K562 (cell line): ENCODE data around the gene CREB3L2.

Source experiments
- E2F4 ChIP-seq: sonication (generic); formaldehyde crosslinking; IDR thresholded peaks from 2 replicates; pipeline ENCODE4 v1.8.0; 2022; ENCODE audit warnings: mild to moderate bottlenecking, low read depth, missing genetic modification reagents
- NR3C1 ChIP-seq: sonication (generic); formaldehyde crosslinking; IDR thresholded peaks from 2 replicates; pipeline ENCODE4 v1.8.1; 2022; ENCODE audit warnings: missing genetic modification reagents
- POLR2A ChIP-seq: fragments of 450-650 bp; conservative IDR thresholded peaks from 2 replicates; pipeline ENCODE4 v1.6.1; 2016
- RCOR1 ChIP-seq, 2 experiments: IDR thresholded peaks; 2 replicates each; pipeline ENCODE4 v1.6.1; 2012; ENCODE audit warnings: low read depth in 2 of 2, low read length in 2 of 2, borderline replicate concordance in 1 of 2, improper control_type of control experiment in 1 of 2
- THRA ChIP-seq: fragments of 450-650 bp; IDR thresholded peaks from 2 replicates; pipeline ENCODE4 v1.6.1; 2017; ENCODE audit warnings: mild to moderate bottlenecking, moderate library complexity
- ZBTB5 ChIP-seq: fragments of 450-650 bp; IDR thresholded peaks from 2 replicates; pipeline ENCODE4 v1.6.1; 2017; ENCODE audit warnings: antibody characterized with exemption

GRCh38 chr7:137996871-137997270 is 5.0 kb downstream of the CREB3L2 start:
- no peak for TF ChIP-seq NR3C1 (CRISPR knock-in tag)
- no peak for TF ChIP-seq ZBTB5
- TF ChIP-seq THRA = no peak
- TF ChIP-seq E2F4 (CRISPR knock-in tag) = no peak
- TF ChIP-seq RCOR1 (IDR thresholded peaks at IDR 0.05; ENCODE audit: borderline replicate concordance in 1 of 2, low read depth in 2 of 2, low read length in 2 of 2) = no peak
- no peak for TF ChIP-seq POLR2A
